ENCODE data around the gene PFDN4.

PFDN4 gene

GRCh38 chr20:54199283-54199682, 8.6 kb upstream of the PFDN4 start:
- Histone ChIP-seq H3K4me2 (ENCODE audit: low read length, poor library complexity, severe bottlenecking) (no peak overlapping the region), H3K79me1 (replicated peaks; ENCODE audit: low read length, poor library complexity, severe bottlenecking) (no peaks in the 10 kb centered on the region), H3K23ac (ENCODE audit: low read length in 2 of 2) (no peak overlapping the region), H3K14ac (ENCODE audit: low read length in 2 of 2) (no peak overlapping the region), H4K91ac (ENCODE audit: low read length) (no peak overlapping the region), H3K18ac (ENCODE audit: low read depth in 1 of 2, low read length in 2 of 2) (no peak overlapping the region), H2BK120ac (ENCODE audit: low read depth, low read length) (no peak overlapping the region), H2AK5ac (ENCODE audit: low read length, severe bottlenecking) (no peak overlapping the region), H2AFZ (ENCODE audit: low read depth, low read length) (no peak overlapping the region), H2BK5ac (ENCODE audit: low read depth, low read length, poor library complexity, severe bottlenecking) (no peak overlapping the region), H3K9me3 (ENCODE audit: control insufficient read depth, low read length) (no peaks in the 10 kb centered on the region), H4K8ac (ENCODE audit: low read length) (peak overlapping the region; percentile 56), H3K9ac (ENCODE audit: low read length) (no peak overlapping the region), H2BK12ac (ENCODE audit: low read length in 2 of 2) (no peak overlapping the region), H3K27me3 (ENCODE audit: control insufficient read depth in 1 of 2, insufficient read depth in 1 of 2, low read length in 2 of 2) (peaks cover 0 to 3% of the 10 kb centered on the region in 2 experiments), H3K4me1 (ENCODE audit: control insufficient read depth, insufficient read depth, low read depth, low read length) (peaks cover 2% of the 10 kb centered on the region), H3K27ac (ENCODE audit: low read length, poor library complexity, severe bottlenecking) (no peak overlapping the region), H3K4me3 (ENCODE audit: insufficient read depth in 1 of 2, low read depth in 1 of 2, low read length in 2 of 2) (no peak overlapping the region), H2BK15ac (ENCODE audit: low read depth, poor library complexity, severe bottlenecking) (no peak overlapping the region), H3K36me3 (ENCODE audit: control insufficient read depth in 1 of 2, insufficient read depth in 2 of 2, low read depth in 1 of 2, low read length in 2 of 2) (no peaks in the 10 kb centered on the region), H3K4ac (ENCODE audit: low read depth in 1 of 2, low read length in 2 of 2) (no peak overlapping the region)
- no peak for DNase-seq
- 90% methylated on average over 5 of the region's 6 CpGs for WGBS

- Histone ChIP-seq H3K4ac (ENCODE audit: low read depth in 1 of 2, low read length in 2 of 2) (no peak overlapping the region), H2BK5ac (ENCODE audit: low read depth, low read length, poor library complexity, severe bottlenecking) (no peak overlapping the region), H3K4me2 (ENCODE audit: low read length, poor library complexity, severe bottlenecking) (no peak overlapping the region), H3K9me3 (ENCODE audit: control insufficient read depth, low read length) (no peaks in the 10 kb centered on the region), H4K91ac (ENCODE audit: low read length) (no peak overlapping the region), H3K23ac (ENCODE audit: low read length in 2 of 2) (no peak overlapping the region), H3K27me3 (ENCODE audit: control insufficient read depth in 1 of 2, insufficient read depth in 1 of 2, low read length in 2 of 2) (peaks cover 0 to 7% of the 10 kb centered on the region in 2 experiments), H3K36me3 (ENCODE audit: control insufficient read depth in 1 of 2, insufficient read depth in 2 of 2, low read depth in 1 of 2, low read length in 2 of 2) (no peaks in the 10 kb centered on the region), H3K4me3 (ENCODE audit: insufficient read depth in 1 of 2, low read depth in 1 of 2, low read length in 2 of 2) (no peak overlapping the region), H3K18ac (ENCODE audit: low read depth in 1 of 2, low read length in 2 of 2) (no peak overlapping the region), H2AK5ac (ENCODE audit: low read length, severe bottlenecking) (no peak overlapping the region), H2AFZ (ENCODE audit: low read depth, low read length) (no peak overlapping the region), H3K9ac (ENCODE audit: low read length) (no peak overlapping the region), H3K14ac (ENCODE audit: low read length in 2 of 2) (no peak overlapping the region), H2BK15ac (ENCODE audit: low read depth, poor library complexity, severe bottlenecking) (no peak overlapping the region), H2BK120ac (ENCODE audit: low read depth, low read length) (no peak overlapping the region), H2BK12ac (ENCODE audit: low read length in 2 of 2) (no peak overlapping the region), H3K4me1 (ENCODE audit: control insufficient read depth, insufficient read depth, low read depth, low read length) (no peaks in the 10 kb centered on the region), H3K27ac (ENCODE audit: low read length, poor library complexity, severe bottlenecking) (no peak overlapping the region), H3K79me1 (replicated peaks; ENCODE audit: low read length, poor library complexity, severe bottlenecking) (no peaks in the 10 kb centered on the region), H4K8ac (ENCODE audit: low read length) (no peak overlapping the region)
- peak; percentile 70 for DNase-seq
- 10% methylated on average over 6 of the region's 7 CpGs for WGBS
These were observed 8.1 kb upstream of the PFDN4 start for GRCh38 chr20:54199721-54200176.

GRCh38 chr20:54200487-54201267, 7.2 kb upstream of the PFDN4 start:
- H2BK120ac ChIP-seq (ENCODE audit: low read depth, low read length) = no peak overlapping the region
- H2BK5ac ChIP-seq (ENCODE audit: low read depth, low read length, poor library complexity, severe bottlenecking) = no peak overlapping the region
- no peak overlapping the region for H2AK5ac ChIP-seq (ENCODE audit: low read length, severe bottlenecking)
- H3K27me3 ChIP-seq (ENCODE audit: control insufficient read depth in 1 of 2, insufficient read depth in 1 of 2, low read length in 2 of 2) = peaks cover 0 to 10% of the 10 kb centered on the region in 2 experiments
- H3K4me3 ChIP-seq (ENCODE audit: insufficient read depth in 1 of 2, low read depth in 1 of 2, low read length in 2 of 2) = no peak overlapping the region
- no peak overlapping the region for H2BK15ac ChIP-seq (ENCODE audit: low read depth, poor library complexity, severe bottlenecking)
- no peak overlapping the region for H3K18ac ChIP-seq (ENCODE audit: low read depth in 1 of 2, low read length in 2 of 2)
- H3K9me3 ChIP-seq (ENCODE audit: control insufficient read depth, low read length) = no peaks in the 10 kb centered on the region
- H4K8ac ChIP-seq (ENCODE audit: low read length) = no peak overlapping the region
- no peak overlapping the region for H3K27ac ChIP-seq (ENCODE audit: low read length, poor library complexity, severe bottlenecking)
- no peak overlapping the region for H3K9ac ChIP-seq (ENCODE audit: low read length)
- H3K79me1 ChIP-seq (replicated peaks; ENCODE audit: low read length, poor library complexity, severe bottlenecking) = no peaks in the 10 kb centered on the region
- H3K4ac ChIP-seq (ENCODE audit: low read depth in 1 of 2, low read length in 2 of 2) = no peak overlapping the region
- no peak overlapping the region for H2BK12ac ChIP-seq (ENCODE audit: low read length in 2 of 2)
- H3K23ac ChIP-seq (ENCODE audit: low read length in 2 of 2) = no peak overlapping the region
- H4K91ac ChIP-seq (ENCODE audit: low read length) = no peak overlapping the region
- H3K4me1 ChIP-seq (ENCODE audit: control insufficient read depth, insufficient read depth, low read depth, low read length) = no peaks in the 10 kb centered on the region
- H3K36me3 ChIP-seq (ENCODE audit: control insufficient read depth in 1 of 2, insufficient read depth in 2 of 2, low read depth in 1 of 2, low read length in 2 of 2) = no peaks in the 10 kb centered on the region
- no peak overlapping the region for H3K14ac ChIP-seq (ENCODE audit: low read length in 2 of 2)
- DNase-seq = no peak
- no peak overlapping the region for H2AFZ ChIP-seq (ENCODE audit: low read depth, low read length)
- no peak overlapping the region for H3K4me2 ChIP-seq (ENCODE audit: low read length, poor library complexity, severe bottlenecking)
- 79% methylated on average over 7 of the region's 7 CpGs for WGBS

- Histone ChIP-seq H4K91ac (ENCODE audit: low read length) (no peak overlapping the region), H2BK12ac (ENCODE audit: low read length in 2 of 2) (no peak overlapping the region), H3K14ac (ENCODE audit: low read length in 2 of 2) (no peak overlapping the region), H3K79me1 (replicated peaks; ENCODE audit: low read length, poor library complexity, severe bottlenecking) (no peaks in the 10 kb centered on the region), H3K9ac (ENCODE audit: low read length) (no peak overlapping the region), H2BK120ac (ENCODE audit: low read depth, low read length) (no peak overlapping the region), H3K27ac (ENCODE audit: low read length, poor library complexity, severe bottlenecking) (no peak overlapping the region), H2AFZ (ENCODE audit: low read depth, low read length) (no peak overlapping the region), H2AK5ac (ENCODE audit: low read length, severe bottlenecking) (no peak overlapping the region), H2BK15ac (ENCODE audit: low read depth, poor library complexity, severe bottlenecking) (no peak overlapping the region), H2BK5ac (ENCODE audit: low read depth, low read length, poor library complexity, severe bottlenecking) (no peak overlapping the region), H3K4me1 (ENCODE audit: control insufficient read depth, insufficient read depth, low read depth, low read length) (no peaks in the 10 kb centered on the region), H3K27me3 (ENCODE audit: control insufficient read depth in 1 of 2, insufficient read depth in 1 of 2, low read length in 2 of 2) (peaks cover 0 to 10% of the 10 kb centered on the region in 2 experiments), H3K4me3 (ENCODE audit: insufficient read depth in 1 of 2, low read depth in 1 of 2, low read length in 2 of 2) (no peak overlapping the region), H3K4ac (ENCODE audit: low read depth in 1 of 2, low read length in 2 of 2) (no peak overlapping the region), H3K9me3 (ENCODE audit: control insufficient read depth, low read length) (no peaks in the 10 kb centered on the region), H3K23ac (ENCODE audit: low read length in 2 of 2) (no peak overlapping the region), H4K8ac (ENCODE audit: low read length) (no peak overlapping the region), H3K4me2 (ENCODE audit: low read length, poor library complexity, severe bottlenecking) (no peak overlapping the region), H3K36me3 (ENCODE audit: control insufficient read depth in 1 of 2, insufficient read depth in 2 of 2, low read depth in 1 of 2, low read length in 2 of 2) (no peaks in the 10 kb centered on the region), H3K18ac (ENCODE audit: low read depth in 1 of 2, low read length in 2 of 2) (no peak overlapping the region)
- DNase-seq = no peak
- WGBS = 74% methylated on average over 3 of the region's 4 CpGs
These were observed 6.5 kb upstream of the PFDN4 start for GRCh38 chr20:54201268-54201846.

All from mesenchymal stem cell (in vitro differentiated cells and primary cell).